BLaER1 treated with 17β-estradiol and CSF1 and Interleukin-3, amounts not matched to agents 10 nM and 100 nM (cell line): ENCODE measurements around the gene KCNIP2.

Source experiments
- H3K27ac ChIP-seq, 11 experiments: shearing (Covaris generic); formaldehyde crosslinking; 2 replicates each; pipeline ENCODE4 v1.8.1; 2022
- H3K27me3 ChIP-seq, 11 experiments: shearing (Covaris generic); formaldehyde crosslinking; 2 replicates each; pipeline ENCODE4 v1.8.1; 2022
- H3K36me3 ChIP-seq, 11 experiments: shearing (Covaris generic); formaldehyde crosslinking; 2 replicates each; pipeline ENCODE4 v1.8.1; 2022
- H3K4me1 ChIP-seq, 10 experiments: shearing (Covaris generic); formaldehyde crosslinking; 2 replicates each; pipeline ENCODE4 v1.8.1; 2022
- H3K4me2 ChIP-seq, 11 experiments: shearing (Covaris generic); formaldehyde crosslinking; 2 replicates each; pipeline ENCODE4 v1.8.1; 2022
- H3K4me3 ChIP-seq, 10 experiments: shearing (Covaris generic); formaldehyde crosslinking; 2 replicates each; pipeline ENCODE4 v1.8.1; 2022
- H3K9ac ChIP-seq, 11 experiments: shearing (Covaris generic); formaldehyde crosslinking; 2 replicates each; pipeline ENCODE4 v1.8.1; 2022
- H3K9me3 ChIP-seq, 11 experiments: shearing (Covaris generic); formaldehyde crosslinking; replicated peaks in 1 of 11; 2 replicates each; pipeline ENCODE4 v1.8.1; 2022
- H4K20me1 ChIP-seq, 11 experiments: shearing (Covaris generic); formaldehyde crosslinking; 2 replicates each; pipeline ENCODE4 v1.8.1; 2022
- Cebpa-rat ChIP-seq, 11 experiments: shearing (Covaris generic); IDR thresholded peaks; 2 replicates each; pipeline ENCODE4 v1.8.1; 2022

The KCNIP2 gene

DNA sequence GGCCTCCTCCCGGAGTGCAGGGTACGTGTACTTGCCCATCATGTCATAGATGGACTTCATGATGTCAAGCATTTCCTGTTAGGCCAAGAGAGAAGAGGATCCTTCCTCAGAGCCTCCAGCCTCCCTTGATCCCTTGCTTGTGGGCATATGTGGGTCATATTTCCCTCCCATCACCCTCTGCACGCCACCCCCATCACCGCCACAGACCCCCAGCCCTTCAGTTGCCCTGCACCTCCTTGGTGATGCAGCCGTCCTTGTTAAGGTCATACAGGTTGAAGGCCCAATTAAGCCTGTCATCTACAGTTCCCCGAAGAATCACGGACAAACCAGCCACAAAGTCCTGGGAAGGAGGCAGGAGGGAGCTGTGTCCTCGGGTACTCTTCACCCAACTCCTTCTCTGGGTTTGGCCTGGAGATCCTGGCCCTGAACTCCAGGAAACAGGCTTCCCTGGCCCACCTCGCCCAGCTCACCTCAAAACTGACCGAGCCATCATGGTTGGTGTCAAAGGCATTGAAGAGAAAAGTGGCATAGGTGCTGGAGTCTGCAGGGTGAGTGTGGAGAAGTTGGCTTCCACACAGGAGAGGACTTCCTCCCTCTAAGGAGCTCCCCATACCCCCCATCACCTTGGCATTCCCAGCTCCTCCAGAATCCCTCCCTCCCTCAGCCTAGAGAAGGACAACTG is 15.5 kb downstream of the KCNIP2 start:
- Histone ChIP-seq H4K20me1 (peaks cover 0 to 10% (median 6%) of the 10 kb centered on the region in 11 experiments; a peak in 11 of 22 replicates), H3K4me3 (no peak overlapping the region), H3K9ac (no peak overlapping the region), H3K9me3 (no peaks in the 10 kb centered on the region), H3K27ac (no peak overlapping the region), H3K4me2 (peak overlapping the region in 5 of 11 experiments; percentile 67 to 81 (median 77); a peak in 7 of 22 replicates), H3K27me3 (no peaks in the 10 kb centered on the region), H3K36me3 (peaks cover 0 to 27% (median 0%) of the 10 kb centered on the region in 11 experiments; a peak in 4 of 22 replicates), H3K4me1 (peaks cover 33 to 53% (median 45%) of the 10 kb centered on the region in 10 experiments)
- no peak for TF ChIP-seq Cebpa-rat (IDR thresholded peaks at IDR 0.05)

DNA sequence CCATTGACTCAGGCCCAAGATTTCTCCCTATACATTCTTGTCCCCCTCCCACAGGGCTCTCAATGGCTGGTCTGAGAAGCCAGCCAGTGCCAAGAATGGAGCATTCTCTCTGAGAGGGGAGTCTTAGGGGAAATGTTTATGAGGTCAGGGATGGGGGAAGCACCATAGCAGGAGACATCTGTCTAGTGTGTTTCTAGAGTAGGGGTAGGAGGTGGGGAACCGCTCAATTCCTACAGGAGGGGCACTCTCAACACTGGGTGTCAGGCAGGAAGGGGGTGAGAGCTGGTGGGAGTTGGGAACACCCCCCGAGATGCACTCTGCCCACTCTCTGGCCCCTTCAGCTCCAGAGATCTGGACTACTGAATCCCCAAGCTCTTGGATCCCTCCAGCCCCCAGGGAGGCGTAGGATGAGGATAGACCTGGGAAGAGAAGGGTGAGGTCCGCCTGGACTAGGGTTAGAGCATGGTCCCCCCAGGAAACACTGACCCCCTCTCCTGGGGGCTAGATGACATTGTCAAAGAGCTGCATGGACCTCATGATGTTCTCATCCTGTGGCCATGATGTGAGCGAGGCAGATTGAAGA is 16.7 kb downstream of the KCNIP2 start:
- no peaks in the 10 kb centered on the region for H3K9me3 ChIP-seq
- peak overlapping the region in 5 of 11 experiments; percentile 6 to 44 (median 13); a peak in 5 of 22 replicates for H3K4me2 ChIP-seq
- peaks cover 23 to 46% (median 43%) of the 10 kb centered on the region in 10 experiments for H3K4me1 ChIP-seq
- H4K20me1 ChIP-seq, result peaks cover 0 to 10% (median 6%) of the 10 kb centered on the region in 11 experiments; a peak in 11 of 22 replicates
- H3K36me3 ChIP-seq, result peaks cover 0 to 27% (median 0%) of the 10 kb centered on the region in 11 experiments; a peak in 4 of 22 replicates
- no peak overlapping the region for H3K9ac ChIP-seq
- H3K27ac ChIP-seq, result no peak overlapping the region
- no peak overlapping the region for H3K4me3 ChIP-seq
- no peaks in the 10 kb centered on the region for H3K27me3 ChIP-seq
- TF ChIP-seq Cebpa-rat (IDR thresholded peaks at IDR 0.05), result no peak

DNA sequence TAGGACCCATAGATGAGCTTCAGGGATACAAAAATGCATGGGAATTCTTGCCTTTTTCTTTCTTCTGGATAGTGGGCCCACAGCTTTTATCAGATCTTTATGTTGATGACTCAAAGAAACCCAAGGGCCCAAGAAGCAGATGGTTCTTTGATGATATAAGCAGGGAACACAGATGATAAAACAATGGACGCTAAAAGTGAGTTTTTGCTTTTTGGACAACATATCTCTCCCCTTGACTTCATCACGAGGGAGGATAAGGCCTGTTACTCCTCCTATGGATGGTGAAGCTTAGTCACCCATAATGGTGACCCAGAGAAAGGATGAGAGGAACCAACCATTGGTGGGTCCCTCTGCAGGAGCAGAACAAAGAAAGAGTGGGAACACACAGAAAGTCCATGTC is 18.9 kb downstream of the KCNIP2 start:
- no peaks in the 10 kb centered on the region for H3K9me3 ChIP-seq
- H3K27ac ChIP-seq, result no peak overlapping the region
- H4K20me1 ChIP-seq, result peaks cover 0 to under 1% (median 0%) of the 10 kb centered on the region in 11 experiments; a peak in 7 of 22 replicates
- no peak overlapping the region for H3K4me2 ChIP-seq
- TF ChIP-seq Cebpa-rat (IDR thresholded peaks at IDR 0.05), result no peak
- H3K9ac ChIP-seq, result no peak overlapping the region
- H3K36me3 ChIP-seq, result peaks cover 0 to 27% (median 0%) of the 10 kb centered on the region in 11 experiments; a peak in 4 of 22 replicates
- H3K4me1 ChIP-seq, result peaks cover 2 to 31% (median 25%) of the 10 kb centered on the region in 10 experiments
- no peak overlapping the region for H3K4me3 ChIP-seq
- no peaks in the 10 kb centered on the region for H3K27me3 ChIP-seq

DNA sequence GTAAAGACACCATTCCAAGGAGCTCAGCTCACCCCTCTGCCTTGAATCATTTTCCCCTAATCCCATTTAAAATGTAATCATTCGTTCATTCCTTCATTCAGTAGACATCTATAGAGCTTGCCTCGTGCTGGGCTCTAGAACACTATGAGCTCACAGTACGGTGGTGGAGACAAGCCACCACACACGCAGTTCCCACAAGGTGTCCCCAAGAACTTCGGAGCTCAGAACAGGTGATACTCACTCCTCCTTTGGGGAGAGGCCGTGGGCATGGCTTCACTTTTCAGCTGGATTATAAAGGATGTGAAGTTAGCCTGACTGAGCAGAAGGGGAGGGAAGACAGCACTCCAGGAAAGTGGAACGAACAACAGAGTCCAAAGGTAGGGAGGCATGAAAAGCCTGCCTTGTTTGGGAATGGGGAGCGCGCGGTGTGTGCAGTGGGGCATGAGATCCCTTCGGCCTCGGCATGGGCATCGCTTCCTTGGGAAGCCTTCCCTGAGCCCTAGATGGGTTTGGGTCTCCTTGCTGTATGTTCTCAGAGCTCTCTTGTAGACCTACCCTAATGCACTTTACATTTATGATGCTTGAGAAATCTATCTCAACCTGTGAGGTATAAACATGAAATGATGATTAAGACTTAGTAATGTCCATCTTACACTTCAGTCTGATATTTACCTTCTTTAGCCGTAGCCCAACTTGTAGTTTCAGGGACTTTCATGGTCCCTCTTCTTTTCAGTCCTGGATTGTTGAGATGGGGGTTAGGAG is 24.5 kb downstream of the KCNIP2 start:
- H3K27ac ChIP-seq, result peak overlapping the region; percentile 42 to 99 (median 92); a peak in 21 of 22 replicates
- TF ChIP-seq Cebpa-rat (IDR thresholded peaks at IDR 0.05), result no peak

DNA sequence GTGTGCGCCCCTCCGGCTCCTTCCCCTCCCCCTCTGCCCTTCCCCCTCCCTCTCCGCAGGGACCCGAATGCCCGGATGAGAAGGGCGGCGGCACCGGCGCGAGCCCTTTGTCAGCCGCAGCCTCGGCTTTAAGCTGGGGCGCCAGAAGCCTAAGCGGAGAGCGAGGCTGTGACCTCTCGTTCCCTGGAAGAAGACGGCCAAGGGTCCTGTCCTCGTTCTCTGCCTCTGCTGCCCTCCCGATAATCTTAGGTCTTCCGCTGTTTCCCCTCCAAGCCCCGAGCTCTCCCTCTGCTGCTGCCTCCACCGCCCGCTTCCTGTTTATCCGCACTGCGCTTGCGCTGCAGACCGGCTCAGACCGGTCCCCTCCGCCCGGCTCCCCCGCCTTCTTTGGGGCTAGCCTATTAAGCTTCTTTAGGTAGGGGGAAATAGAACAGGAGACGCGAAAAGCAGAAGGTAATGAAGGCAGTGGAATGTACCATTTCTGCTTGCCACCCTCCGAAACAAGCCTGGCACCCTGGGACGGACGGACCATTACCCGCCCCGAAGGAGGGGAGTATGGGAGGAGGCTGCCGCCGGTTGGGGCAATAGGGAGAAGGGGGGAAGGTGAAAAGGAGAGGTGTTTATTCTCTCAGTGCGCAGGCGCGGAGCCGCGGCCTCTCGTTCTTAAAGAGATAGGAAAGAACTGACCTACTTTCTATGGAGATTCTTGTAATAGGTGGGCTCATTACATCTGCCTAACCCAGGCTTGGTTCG is 25.3 kb downstream of the KCNIP2 start, which contains the start of gene OGA:
Gene OGA (minus strand): TSS at position 326 of the 753 bp plus-strand sequence. CDS start 422 bp downstream, outside the sequence.
- Histone ChIP-seq H4K20me1 (peaks cover 46 to 49% (median 47%) of the 10 kb centered on the region in 11 experiments), H3K9ac (peak within 1 kb of the TSS; percentile 86 to 99 (median 94)), H3K4me1 (peaks cover 30 to 38% (median 33%) of the 10 kb centered on the region in 10 experiments), H3K27ac (peak within 1 kb of the TSS; percentile 80 to 99 (median 94)), H3K4me3 (peak within 1 kb of the TSS; percentile 80 to 100 (median 97)), H3K9me3 (no peaks in the 10 kb centered on the region), H3K4me2 (peak within 1 kb of the TSS; percentile 87 to 96 (median 92)), H3K36me3 (peaks cover 0 to 8% (median 2%) of the 10 kb centered on the region in 11 experiments; a peak in 13 of 22 replicates), H3K27me3 (no peaks in the 10 kb centered on the region)
- no peak for TF ChIP-seq Cebpa-rat (IDR thresholded peaks at IDR 0.05)

More for the DNA sequence above, 24.5 kb downstream of the KCNIP2 start:
- H3K9me3 ChIP-seq, result no peaks in the 10 kb centered on the region
- H3K9ac ChIP-seq, result peak overlapping the region; percentile 86 to 99 (median 94)
- H3K27me3 ChIP-seq, result no peaks in the 10 kb centered on the region
- H3K4me1 ChIP-seq, result peaks cover 27 to 35% (median 30%) of the 10 kb centered on the region in 10 experiments
- peak overlapping the region; percentile 78 to 96 (median 91) for H3K4me2 ChIP-seq
- peaks cover 38 to 41% (median 39%) of the 10 kb centered on the region in 11 experiments for H4K20me1 ChIP-seq
- H3K36me3 ChIP-seq, result peaks cover 0 to under 1% (median 0%) of the 10 kb centered on the region in 11 experiments; a peak in 1 of 22 replicates
- peak overlapping the region; percentile 51 to 99 (median 94) for H3K4me3 ChIP-seq

DNA sequence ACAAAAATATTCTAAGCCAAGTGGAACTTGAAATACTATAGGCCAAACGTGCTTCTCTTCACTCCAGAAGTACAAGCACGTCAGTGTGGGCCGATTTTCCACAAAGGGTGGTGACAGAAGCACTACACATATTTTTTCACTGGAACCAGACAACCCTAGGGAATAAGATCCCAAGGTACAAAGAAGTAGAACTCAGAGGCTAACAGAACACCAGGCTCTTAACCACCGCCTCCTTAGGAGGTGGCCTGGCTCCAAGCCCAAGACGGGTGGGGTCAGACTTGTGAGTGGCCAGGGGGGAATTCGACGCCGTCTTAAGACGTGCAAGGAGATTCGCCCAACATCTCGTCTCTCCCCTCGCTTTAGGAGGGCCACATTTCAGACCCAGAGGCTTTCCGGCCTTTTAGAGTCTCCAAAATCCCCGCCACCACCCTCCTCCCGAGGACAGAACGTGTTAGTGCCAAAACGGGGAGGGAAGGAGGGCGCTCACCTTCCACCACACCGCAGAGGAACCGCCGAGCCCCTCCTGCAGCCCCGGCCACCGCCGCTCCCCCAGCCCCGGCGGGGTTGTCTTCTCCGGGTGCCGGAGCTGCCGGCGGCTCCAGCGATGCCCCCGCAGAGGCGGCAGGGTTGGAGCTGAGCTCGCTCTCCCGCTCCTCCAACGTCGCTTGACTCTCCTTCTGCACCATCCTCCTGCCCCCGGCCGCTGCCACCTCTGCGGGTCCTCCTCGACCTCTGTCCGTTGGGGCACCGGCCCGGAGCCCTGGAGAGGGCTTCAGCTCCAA is 26.1 kb downstream of the KCNIP2 start:
- no peaks in the 10 kb centered on the region for H3K9me3 ChIP-seq
- no peaks in the 10 kb centered on the region for H3K27me3 ChIP-seq
- H4K20me1 ChIP-seq, result peaks cover 54 to 56% (median 54%) of the 10 kb centered on the region in 11 experiments
- peaks cover 6 to 16% (median 9%) of the 10 kb centered on the region in 11 experiments for H3K36me3 ChIP-seq
- H3K27ac ChIP-seq, result peak overlapping the region; percentile 80 to 99 (median 94)
- H3K9ac ChIP-seq, result peak overlapping the region; percentile 86 to 99 (median 94)
- no peak for TF ChIP-seq Cebpa-rat (IDR thresholded peaks at IDR 0.05)
- peaks cover 30 to 38% (median 33%) of the 10 kb centered on the region in 10 experiments for H3K4me1 ChIP-seq
- H3K4me3 ChIP-seq, result peak overlapping the region; percentile 80 to 100 (median 97)
- H3K4me2 ChIP-seq, result peak overlapping the region; percentile 80 to 96 (median 91)

DNA sequence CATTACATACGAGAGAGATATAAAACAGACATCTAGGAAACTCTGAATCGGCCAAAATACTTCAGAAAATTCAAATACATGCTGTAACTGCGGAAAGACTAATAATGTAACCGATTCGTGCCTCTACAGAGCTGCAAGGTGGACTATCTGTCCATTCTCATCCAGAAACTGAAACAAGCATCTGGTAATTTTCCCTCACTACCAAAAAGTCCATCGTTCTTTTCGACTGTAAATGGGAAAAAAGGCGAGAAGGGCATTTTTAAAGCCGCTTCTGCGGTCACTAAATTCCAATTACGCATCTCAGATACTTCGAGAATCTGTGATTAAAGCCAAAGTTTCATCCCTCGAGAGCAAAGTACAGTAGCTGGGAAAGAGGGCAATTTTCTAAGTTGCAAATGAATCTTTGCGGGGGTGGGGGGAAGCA is 26.7 kb downstream of the KCNIP2 start:
- Histone ChIP-seq H3K9me3 (no peaks in the 10 kb centered on the region), H3K9ac (peak overlapping the region; percentile 86 to 99 (median 94)), H3K27me3 (no peaks in the 10 kb centered on the region), H3K36me3 (peaks cover 12 to 22% (median 15%) of the 10 kb centered on the region in 11 experiments), H4K20me1 (peaks cover 60 to 63% (median 60%) of the 10 kb centered on the region in 11 experiments), H3K4me3 (peak overlapping the region; percentile 80 to 100 (median 97)), H3K4me1 (peaks cover 30 to 38% (median 33%) of the 10 kb centered on the region in 10 experiments), H3K4me2 (peak overlapping the region; percentile 80 to 96 (median 91)), H3K27ac (peak overlapping the region; percentile 80 to 99 (median 94); a peak in 21 of 22 replicates)
- TF ChIP-seq Cebpa-rat (IDR thresholded peaks at IDR 0.05), result no peak
